ENCODE data around the gene PARP16.

GRCh38 chr15:65212097-65212496 lies 74.6 kb downstream of the PARP16 start:
- no peak for TF ChIP-seq POLR2AphosphoS5 (IDR thresholded peaks at IDR 0.05; ENCODE audit: borderline replicate concordance, low read depth, low read length)
- TF ChIP-seq EZH2 (IDR thresholded peaks at IDR 0.05) = no peak
- no peak for TF ChIP-seq FOXP2 (optimal IDR thresholded peaks at IDR 0.05; ENCODE audit: control extremely low read depth, extremely low read length, insufficient read depth)
